ENCODE measurements around the gene EZR. TPM values are rescaled to one million over a fixed set of nuclear protein-coding genes. Genes with fewer than 3 reads are reported as not detected.

Gene EZR
- total and polyA plus RNA-seq, 10 of the 15 experiments (the other 5 are each of a cell fraction or from before 2014, with no cell fraction given), result 79.1 to 282 (median 161) TPM

DNA sequence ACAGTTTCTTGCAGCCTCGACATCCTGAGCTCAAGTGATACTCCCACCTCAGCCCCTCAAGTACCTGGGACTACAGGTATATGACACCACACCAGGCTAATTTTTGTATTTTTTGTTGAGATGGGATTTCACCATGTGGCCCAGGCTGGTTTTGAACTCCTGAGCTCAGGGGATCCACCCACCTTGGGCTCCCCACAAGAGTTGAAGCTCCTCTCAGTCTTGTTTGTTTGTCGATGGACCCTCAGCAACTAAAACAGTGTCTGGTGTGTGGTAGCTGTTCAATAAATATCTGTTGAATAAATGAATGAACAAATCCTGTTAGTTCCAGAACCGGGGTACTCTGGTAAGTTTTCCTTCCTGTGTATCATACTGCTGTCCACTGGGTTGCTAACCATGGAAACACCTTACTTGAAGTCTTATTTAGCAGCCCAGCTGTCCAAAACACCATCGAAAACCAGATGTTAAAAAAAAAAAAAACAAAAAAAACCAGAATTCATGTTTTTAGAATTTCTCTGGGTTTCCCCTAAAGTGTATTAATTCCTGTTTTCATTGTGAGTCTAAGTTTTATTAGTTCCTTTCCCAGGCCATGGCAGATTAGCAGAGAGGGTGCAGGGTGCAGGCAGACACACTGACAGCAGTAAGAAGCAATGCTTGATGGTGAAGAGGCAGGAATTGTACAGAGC lies 7.8 kb upstream of the EZR start (continued):
- TF ChIP-seq NFYA (IDR thresholded peaks at IDR 0.05; ENCODE audit: borderline replicate concordance, low read depth, low read length), result no peak
- peak; percentile 61; the same call in 1 of the 2 replicates for TF ChIP-seq MEF2A (IDR thresholded peaks at IDR 0.05; ENCODE audit: insufficient read depth, low read depth, low read length)
- no peak for TF ChIP-seq CBFB (IDR thresholded peaks at IDR 0.05; ENCODE audit: low read depth)
- no peak for TF ChIP-seq IRF4 (IDR thresholded peaks at IDR 0.05; ENCODE audit: low read depth, low read length)
- TF ChIP-seq, protein P1, sequence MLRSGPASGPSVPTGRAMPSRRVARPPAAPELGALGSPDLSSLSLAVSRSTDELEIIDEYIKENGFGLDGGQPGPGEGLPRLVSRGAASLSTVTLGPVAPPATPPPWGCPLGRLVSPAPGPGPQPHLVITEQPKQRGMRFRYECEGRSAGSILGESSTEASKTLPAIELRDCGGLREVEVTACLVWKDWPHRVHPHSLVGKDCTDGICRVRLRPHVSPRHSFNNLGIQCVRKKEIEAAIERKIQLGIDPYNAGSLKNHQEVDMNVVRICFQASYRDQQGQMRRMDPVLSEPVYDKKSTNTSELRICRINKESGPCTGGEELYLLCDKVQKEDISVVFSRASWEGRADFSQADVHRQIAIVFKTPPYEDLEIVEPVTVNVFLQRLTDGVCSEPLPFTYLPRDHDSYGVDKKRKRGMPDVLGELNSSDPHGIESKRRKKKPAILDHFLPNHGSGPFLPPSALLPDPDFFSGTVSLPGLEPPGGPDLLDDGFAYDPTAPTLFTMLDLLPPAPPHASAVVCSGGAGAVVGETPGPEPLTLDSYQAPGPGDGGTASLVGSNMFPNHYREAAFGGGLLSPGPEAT (IDR thresholded peaks at IDR 0.05; ENCODE audit: low read depth), result peak; percentile 77; the same call in 1 of the 2 replicates
- TF ChIP-seq, protein P2, sequence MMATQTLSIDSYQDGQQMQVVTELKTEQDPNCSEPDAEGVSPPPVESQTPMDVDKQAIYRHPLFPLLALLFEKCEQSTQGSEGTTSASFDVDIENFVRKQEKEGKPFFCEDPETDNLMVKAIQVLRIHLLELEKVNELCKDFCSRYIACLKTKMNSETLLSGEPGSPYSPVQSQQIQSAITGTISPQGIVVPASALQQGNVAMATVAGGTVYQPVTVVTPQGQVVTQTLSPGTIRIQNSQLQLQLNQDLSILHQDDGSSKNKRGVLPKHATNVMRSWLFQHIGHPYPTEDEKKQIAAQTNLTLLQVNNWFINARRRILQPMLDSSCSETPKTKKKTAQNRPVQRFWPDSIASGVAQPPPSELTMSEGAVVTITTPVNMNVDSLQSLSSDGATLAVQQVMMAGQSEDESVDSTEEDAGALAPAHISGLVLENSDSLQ (IDR thresholded peaks at IDR 0.05), result no peak
- peak; percentile 31; the same call in 1 of the 2 replicates for TF ChIP-seq ZBTB40 (IDR thresholded peaks at IDR 0.05; ENCODE audit: borderline replicate concordance)
- TF ChIP-seq BCL11A (IDR thresholded peaks at IDR 0.05; ENCODE audit: low read depth, low read length), result no peak
- peak; percentile 14 to 55; a peak in 3 of 4 replicates for TF ChIP-seq IKZF2 (IDR thresholded peaks at IDR 0.05)
- TF ChIP-seq, protein P3, sequence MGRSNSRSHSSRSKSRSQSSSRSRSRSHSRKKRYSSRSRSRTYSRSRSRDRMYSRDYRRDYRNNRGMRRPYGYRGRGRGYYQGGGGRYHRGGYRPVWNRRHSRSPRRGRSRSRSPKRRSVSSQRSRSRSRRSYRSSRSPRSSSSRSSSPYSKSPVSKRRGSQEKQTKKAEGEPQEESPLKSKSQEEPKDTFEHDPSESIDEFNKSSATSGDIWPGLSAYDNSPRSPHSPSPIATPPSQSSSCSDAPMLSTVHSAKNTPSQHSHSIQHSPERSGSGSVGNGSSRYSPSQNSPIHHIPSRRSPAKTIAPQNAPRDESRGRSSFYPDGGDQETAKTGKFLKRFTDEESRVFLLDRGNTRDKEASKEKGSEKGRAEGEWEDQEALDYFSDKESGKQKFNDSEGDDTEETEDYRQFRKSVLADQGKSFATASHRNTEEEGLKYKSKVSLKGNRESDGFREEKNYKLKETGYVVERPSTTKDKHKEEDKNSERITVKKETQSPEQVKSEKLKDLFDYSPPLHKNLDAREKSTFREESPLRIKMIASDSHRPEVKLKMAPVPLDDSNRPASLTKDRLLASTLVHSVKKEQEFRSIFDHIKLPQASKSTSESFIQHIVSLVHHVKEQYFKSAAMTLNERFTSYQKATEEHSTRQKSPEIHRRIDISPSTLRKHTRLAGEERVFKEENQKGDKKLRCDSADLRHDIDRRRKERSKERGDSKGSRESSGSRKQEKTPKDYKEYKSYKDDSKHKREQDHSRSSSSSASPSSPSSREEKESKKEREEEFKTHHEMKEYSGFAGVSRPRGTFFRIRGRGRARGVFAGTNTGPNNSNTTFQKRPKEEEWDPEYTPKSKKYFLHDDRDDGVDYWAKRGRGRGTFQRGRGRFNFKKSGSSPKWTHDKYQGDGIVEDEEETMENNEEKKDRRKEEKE (IDR thresholded peaks at IDR 0.05), result no peak
- TF ChIP-seq GATAD2B (conservative IDR thresholded peaks at IDR 0.05; ENCODE audit: low read depth), result no peak
- TF ChIP-seq TCF3 (IDR thresholded peaks at IDR 0.05; ENCODE audit: borderline replicate concordance, insufficient read depth, low read depth, low read length), result peak; percentile 67; the same call in 1 of the 2 replicates
- no peak for TF ChIP-seq SP1 (IDR thresholded peaks at IDR 0.05; ENCODE audit: low read depth, low read length)
- 0 out of 2 replicates have a peak, but pooled peaks have one; percentile 8 for TF ChIP-seq EED (IDR thresholded peaks at IDR 0.05; ENCODE audit: low read depth)
- no peak for TF ChIP-seq EZH2 (IDR thresholded peaks at IDR 0.05; ENCODE audit: borderline replicate concordance, control insufficient read depth, low read depth, low read length)
- no peak for TF ChIP-seq SRF (IDR thresholded peaks at IDR 0.05; ENCODE audit: low read depth in 2 of 2, low read length in 2 of 2)
- TF ChIP-seq NFIC (IDR thresholded peaks at IDR 0.05; ENCODE audit: low read depth, low read length), result peak; percentile 75; the same call in 1 of the 2 replicates
- TF ChIP-seq SREBF1 (IDR thresholded peaks at IDR 0.05; ENCODE audit: low read length), result no peak
- 0 out of 2 replicates have a peak, but pooled peaks have one; percentile 39 for TF ChIP-seq CBX5 (IDR thresholded peaks at IDR 0.05; ENCODE audit: low read depth)
